Measurements from ENCODE around the gene GGN.
A peak's percentile ranks its signal among the peaks of the same experiment; 100 is the strongest.
"Not testable (repeated sequence)": the region's sequence is repeated elsewhere in the genome, so short reads cannot be mapped to it uniquely, and the experiment has no call there.

GGN gene

DNA sequence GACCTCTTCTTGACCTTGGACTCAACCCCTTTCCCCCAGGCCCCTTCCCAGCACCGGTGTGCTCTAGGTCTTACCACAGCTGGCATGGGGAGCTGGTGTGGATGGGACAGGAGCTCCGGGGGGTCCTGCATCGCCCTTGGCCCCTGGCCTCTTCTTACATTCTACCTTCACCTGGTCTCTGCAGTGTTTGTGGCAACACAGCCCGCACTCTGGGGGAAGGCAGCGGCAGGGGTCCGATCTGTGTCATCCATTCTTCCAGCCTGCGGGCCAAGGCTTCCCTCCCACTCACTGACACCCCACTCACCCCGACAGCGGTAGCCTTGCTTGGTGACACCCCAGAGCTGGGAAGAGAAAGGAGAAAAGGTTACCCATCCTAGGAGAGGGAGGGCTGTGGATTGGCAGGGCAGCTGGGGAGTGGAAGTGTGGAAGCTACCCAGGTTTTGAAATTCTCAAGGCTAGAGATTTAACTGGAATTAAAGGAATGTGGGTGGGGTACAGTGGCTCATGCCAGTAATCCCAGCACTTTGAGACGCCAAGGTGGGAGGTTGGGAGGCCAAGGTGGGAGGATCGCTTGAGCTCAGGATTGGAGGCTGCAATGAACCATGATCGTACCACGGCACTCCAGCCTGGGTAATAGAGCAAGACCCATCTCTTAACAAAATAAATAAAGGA, 23.3 kb upstream of the GGN start:
- DNase-seq = no peak

DNA sequence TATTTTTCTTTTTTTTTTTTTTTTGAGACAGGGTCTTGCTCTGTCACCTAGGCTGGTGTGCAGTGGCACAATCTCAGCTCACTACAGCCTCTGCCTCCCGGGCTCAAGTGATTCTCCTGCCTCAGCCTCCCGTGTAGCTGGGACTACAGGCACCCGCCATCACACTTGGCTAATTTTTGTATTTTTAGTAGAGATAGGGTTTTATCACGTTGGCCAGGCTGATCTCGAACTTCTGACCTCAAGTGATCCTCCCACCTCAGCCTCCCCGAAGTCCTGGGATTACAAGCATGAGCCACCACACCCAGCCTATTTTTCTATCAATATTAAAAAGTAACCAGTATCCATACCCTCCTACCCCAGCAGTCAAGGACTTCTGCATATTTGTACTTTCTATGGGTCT, 22.6 kb upstream of the GGN start:
- not testable (repeated sequence) for DNase-seq

- DNase-seq = no peak
These were observed 21.8 kb upstream of the GGN start for GRCh38 chr19:38409631-38410133.

DNA sequence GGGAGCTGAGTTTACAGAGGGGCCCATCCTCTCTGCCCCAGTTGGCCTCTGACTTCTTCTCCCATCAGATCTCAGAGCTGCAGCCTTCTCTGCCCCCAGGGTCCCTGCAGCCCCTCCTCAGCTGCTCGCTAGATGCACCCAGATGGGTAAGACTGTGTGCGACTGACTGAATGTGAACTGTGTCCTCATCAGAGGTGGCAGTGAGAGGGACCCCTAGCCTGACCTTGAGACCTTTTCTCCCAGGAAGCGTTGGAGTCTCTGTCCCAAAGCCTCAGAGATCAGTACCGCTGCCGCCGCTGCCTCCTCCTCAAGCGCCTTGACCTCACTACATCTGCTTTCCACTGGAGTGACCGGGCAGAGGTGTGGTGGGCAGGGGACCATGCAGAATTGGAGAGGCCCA, 17.4 kb upstream of the GGN start:
- no peak for DNase-seq

- DNase-seq = no peak
These were observed 17.0 kb upstream of the GGN start for GRCh38 chr19:38404858-38405257.

GRCh38 chr19:38402967-38403674, 15.3 kb upstream of the GGN start, which contains the start of gene FAM98C:
TSS of gene FAM98C (plus strand) at chr19:38403093. CDS start at chr19:38403154, 61 bp downstream.
- DNase-seq = peak; percentile 95

DNA sequence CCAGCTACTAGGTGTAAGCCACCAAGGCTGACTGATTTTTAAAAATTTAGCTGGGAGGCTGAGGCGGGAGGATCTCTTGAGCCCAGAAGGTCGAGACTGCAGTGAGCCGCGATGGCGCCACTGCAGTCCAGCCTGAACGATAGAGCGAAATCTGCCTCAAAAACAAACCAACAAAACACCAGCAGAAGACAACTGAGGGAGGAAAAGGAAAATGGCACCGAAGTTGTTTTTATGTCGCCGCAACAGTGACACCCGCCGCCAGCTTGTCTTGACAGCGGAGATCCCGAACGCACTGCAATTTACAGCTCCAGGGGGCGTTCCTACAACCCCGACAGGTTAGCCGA, 14.8 kb upstream of the GGN start:
- DNase-seq = no peak

DNA sequence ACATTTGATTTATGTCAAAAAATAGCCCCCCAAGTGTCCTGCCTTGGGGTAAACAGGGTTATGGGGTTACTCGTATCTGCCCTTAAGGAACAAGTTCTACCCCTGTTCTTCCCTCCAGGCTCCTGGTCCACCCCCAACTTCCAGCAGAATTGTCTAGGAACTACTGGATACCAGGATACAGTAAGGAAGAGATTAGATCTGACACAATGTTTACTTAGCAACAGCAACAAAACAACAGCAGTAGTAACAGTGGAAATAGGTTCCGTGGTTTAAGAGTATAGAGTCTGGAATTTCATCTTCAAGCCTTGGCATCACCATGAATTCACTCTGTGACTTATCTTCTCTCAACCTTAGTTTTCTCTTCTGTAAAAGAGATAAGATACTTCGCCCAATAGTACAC, 13.3 kb upstream of the GGN start:
- no peak for DNase-seq

GRCh38 chr19:38400361-38400760, 12.5 kb upstream of the GGN start:
- no peak for DNase-seq

DNA sequence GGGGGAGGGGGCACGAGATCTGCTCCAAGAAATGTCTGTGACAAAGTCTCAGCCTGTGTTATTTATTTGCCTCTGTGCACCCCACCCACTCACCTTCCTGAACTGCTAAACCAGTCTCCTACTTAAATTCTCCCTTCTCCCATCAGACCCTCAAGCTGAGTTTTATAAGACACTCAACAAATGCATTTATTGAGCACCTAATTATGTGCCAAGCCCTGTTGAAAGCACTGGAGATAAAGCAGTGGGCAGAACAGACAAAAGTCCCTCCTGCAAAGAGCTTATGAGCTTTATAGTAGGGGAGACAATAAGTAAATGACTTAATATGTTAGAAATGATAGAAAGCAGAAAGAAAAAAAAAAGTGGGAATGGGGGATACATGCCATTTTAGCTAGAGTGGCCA, 11.7 kb upstream of the GGN start:
- DNase-seq = no peak

GRCh38 chr19:38399081-38399480, 11.2 kb upstream of the GGN start:
- DNase-seq = no peak

DNA sequence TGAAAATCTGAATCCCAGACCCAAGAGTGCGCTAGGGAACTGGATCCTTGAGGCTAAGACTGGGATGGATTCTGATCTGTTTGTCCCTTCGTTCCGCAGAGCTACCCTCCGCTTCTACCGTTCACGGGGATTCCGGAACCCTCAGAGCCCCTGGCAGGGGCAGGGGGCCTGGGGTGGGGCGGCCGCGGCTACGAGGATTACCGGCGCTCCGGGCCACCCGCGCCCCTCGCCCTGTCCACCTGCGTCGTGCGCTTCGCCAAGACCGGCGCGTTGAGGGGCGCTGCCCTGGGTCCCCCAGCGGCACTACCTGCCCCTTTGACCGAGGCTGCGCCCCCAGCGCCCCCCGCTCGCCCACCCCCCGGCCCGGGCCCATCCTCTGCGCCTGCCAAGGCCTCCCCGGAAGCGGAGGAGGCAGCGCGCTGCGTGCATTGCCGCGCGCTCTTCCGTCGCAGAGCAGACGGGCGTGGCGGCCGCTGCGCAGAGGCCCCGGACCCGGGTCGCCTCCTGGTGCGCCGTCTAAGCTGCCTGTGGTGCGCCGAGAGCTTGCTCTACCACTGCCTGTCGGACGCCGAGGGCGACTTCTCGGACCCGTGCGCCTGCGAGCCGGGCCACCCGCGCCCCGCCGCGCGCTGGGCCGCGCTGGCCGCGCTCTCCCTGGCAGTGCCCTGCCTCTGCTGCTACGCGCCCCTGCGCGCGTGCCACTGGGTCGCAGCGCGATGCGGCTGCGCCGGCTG, 7.7 kb upstream of the GGN start:
- DNase-seq = no peak

GRCh38 chr19:38394488-38394887, 6.7 kb upstream of the GGN start:
- DNase-seq = no peak

DNA sequence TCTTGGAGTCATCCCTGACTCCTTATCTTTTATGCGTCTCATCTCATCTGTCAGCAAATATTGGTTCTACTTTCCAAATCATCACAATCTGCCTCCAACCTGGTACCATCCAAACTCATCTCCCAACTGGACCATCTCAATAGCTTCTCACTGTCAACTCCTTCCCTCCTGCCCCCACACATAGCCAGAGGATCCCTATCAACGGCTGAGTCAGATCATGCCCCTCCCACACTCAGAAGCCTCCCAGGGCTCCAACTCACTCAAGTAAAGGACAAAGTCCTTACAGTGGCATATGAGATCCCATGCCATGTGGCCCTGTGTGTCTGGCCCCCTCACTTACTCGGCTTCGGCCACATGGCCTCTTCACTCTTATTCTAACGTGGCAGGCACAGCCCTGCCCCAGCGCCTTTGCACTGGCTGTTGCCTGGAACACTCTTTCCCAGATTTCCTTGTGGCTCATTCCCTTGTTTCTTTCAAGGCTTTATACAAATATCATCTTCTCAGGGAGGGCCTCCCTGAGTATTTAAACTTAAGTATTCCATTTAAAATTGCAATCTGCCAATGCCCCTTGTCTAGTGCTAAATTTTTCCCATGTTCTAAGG, 5.0 kb upstream of the GGN start:
- DNase-seq = no peak

DNA sequence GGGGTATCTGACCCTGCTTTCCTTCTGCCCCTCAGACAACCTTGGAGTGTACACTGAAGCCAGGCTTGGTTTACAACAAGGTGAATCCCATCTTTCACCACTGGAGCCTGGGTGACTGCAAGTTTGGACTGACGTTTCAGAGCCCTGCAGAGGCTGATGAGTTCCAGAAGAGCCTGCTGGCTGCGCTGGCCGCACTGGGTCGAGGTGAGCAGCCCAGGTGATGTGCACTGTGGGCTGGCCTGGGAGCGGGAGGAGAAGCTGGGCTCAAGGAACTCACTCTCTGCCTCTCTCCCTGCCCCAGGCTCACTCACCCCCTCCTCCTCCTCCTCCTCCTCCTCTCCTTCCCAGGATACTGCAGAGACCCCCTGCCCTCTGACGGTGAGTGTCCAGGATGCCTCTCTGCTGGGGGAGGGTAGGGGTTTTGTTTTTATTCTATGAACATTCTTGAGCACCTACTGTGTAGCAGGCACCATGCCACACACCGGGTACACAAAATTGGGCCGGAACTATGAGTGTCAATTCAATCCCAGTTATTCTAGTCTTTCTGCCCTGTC, 4.2 kb upstream of the GGN start:
- no peak for DNase-seq

DNA sequence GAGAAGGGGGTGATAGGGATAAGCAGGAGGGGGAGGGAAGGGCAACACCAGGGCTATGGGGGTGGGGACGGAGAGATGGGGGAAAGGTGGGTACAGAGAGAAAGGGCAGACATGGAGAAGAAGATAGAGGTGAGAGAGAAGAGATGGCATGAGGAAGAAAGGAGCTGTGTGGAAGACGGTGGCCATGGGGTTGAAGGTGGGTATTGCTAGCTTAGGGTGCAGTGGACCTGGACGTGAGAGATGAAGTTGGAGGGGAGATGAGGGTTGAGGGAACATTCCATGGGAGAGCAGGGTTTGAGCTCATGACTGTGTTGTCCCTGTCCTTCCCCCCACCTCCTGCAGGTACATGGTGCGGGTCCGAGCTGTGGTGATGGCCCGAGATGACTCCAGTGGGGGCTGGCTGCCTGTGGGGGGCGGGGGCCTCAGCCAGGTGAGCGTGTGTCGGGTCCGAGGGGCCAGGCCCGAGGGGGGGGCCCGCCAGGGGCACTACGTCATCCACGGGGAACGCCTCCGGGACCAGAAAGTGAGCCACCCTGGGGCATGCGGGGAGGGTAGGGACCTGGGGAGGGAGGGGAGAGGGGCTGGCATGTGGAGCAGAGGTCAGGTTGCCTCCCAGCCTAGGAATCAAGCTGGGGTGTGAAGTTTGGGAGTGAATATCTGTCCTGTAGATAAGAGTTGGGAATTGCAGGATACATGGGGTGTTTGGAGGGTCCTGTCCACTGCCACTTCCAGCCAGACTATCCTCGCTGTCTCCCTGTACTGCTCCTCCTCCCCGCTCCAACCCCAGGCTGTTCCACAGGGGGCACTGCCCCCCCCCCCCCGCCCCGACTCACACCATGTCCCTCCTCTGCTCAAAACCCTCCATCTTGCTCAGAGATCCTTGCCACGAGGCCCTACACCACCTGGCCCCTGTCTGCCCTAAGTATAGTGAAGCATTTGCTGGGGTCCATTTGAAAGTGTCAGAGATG, 2.4 kb upstream of the GGN start:
- DNase-seq = no peak

- no peak for DNase-seq
These were observed 1.5 kb upstream of the GGN start for GRCh38 chr19:38389101-38389925.

- DNase-seq = peak; percentile 44
These were observed 691 bp upstream of the GGN start, which contains the start of gene SPRED3 for GRCh38 chr19:38388349-38389100. TSS of gene SPRED3 (plus strand) at chr19:38388697. CDS start at chr19:38390303, 1,606 bp downstream.

- no peak for DNase-seq
These were observed 774 bp downstream of the GGN start for GRCh38 chr19:38386971-38387549.

Data from NCI-H446 treated with DMSO at 0.1 percent for 48 hours (cell line).